ENCODE data around the gene MCC.

- TF ChIP-seq CEBPB (IDR thresholded peaks at IDR 0.05), result no peak
- TF ChIP-seq USF1 (IDR thresholded peaks at IDR 0.05), result no peak
- no peak for TF ChIP-seq EP300 (IDR thresholded peaks at IDR 0.05; ENCODE audit: borderline replicate concordance)
- TF ChIP-seq RAD21 (IDR thresholded peaks at IDR 0.05; ENCODE audit: low read depth), result no peak
- TF ChIP-seq TAF1 (IDR thresholded peaks at IDR 0.05; ENCODE audit: low read depth), result no peak
- no peak for TF ChIP-seq YY1 (IDR thresholded peaks at IDR 0.05; ENCODE audit: low read depth)
- no peak for TF ChIP-seq REST (IDR thresholded peaks at IDR 0.05; ENCODE audit: low read depth)
- TF ChIP-seq TEAD4 (IDR thresholded peaks at IDR 0.05), result no peak
- TF ChIP-seq FOXM1 (IDR thresholded peaks at IDR 0.05; ENCODE audit: borderline replicate concordance, low read depth), result no peak
- no peak for TF ChIP-seq NFIC (IDR thresholded peaks at IDR 0.05)
- TF ChIP-seq MAX (IDR thresholded peaks at IDR 0.05), result no peak
- no peak for TF ChIP-seq CREB1 (IDR thresholded peaks at IDR 0.05; ENCODE audit: low read depth)
- TF ChIP-seq EGR1 (IDR thresholded peaks at IDR 0.05), result no peak
These were observed 98.0 kb downstream of the MCC start for GRCh38 chr5:113390224-113390623.

Data from Ishikawa (cell line).